AG09319 (cell line): Measurements from ENCODE around the gene CHMP4B.

Experiments
- DNase-seq: peaks from one replicate; pipeline ENCODE4 v3.0.0-alpha.2; 2010; ENCODE audit warnings: low read depth; ENCODE audit errors: extremely low read depth
- CTCF ChIP-seq: IDR thresholded peaks from 2 replicates; pipeline ENCODE4 v1.5.1; 2011; ENCODE audit warnings: low read depth, mild to moderate bottlenecking, inconsistent platforms, low read length, moderate library complexity

The CHMP4B gene

DNA sequence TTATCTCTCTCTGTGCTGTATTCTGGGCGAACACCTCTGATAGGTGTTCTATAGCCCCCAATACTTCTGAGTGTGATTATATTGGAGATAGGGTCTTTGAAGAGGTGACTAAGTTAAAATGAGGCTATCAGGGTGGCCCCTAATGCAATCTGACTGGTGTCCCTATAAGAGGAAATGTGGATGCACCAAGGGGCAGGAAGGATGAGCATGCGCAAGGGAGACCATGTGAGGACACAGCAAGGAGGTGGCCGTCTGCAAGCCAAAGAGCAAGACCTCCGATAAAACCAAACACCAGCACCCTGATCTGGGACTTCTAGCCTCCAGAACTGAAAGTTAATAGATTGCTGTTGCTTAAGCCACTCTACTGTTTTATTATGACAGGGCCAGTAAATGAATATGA, 69.2 kb downstream of the CHMP4B start:
- no peak for TF ChIP-seq CTCF
- no peak for DNase-seq

DNA sequence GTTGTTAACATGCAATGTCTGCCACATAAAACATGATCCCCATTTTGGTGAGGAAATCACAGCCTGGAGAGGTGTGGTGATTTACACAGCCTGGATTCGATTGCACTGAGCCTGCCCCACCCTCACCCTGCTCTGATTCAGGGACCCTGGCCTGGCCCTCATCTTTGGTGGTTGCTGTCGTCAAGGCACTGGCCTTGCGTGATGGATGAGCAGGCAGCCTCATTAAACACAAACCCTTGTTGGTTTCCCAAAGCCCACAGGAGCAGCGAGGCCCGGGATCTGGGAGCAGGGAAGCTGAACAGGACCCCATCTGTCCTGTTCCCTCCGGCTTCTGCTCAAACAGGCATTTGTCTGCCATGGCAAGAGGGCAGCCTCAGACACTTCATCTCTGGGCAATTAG, 70.8 kb downstream of the CHMP4B start:
- TF ChIP-seq CTCF, result no peak

DNA sequence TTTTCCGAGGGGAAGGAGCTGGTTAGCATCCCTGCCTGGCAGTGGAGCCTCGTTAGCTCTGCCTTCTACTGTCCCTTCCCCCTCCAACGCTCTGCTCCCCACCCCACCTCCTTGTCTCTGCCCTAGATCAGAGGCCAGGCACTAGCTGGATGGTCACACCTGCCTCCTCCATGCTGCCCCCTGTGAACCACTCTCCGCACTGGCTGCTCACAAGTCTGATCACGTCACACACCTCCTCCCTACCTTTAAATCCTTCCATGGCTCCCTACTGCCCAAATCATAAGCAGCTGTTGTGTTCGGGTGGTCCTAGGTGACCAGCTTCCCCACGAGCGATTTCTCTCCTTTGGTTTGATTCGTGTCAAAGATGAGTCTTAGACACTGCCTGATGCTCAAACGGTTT, 71.3 kb downstream of the CHMP4B start:
- no peak for TF ChIP-seq CTCF
- no peak for DNase-seq

More for the DNA sequence above, 70.8 kb downstream of the CHMP4B start:
- DNase-seq, result no peak

DNA sequence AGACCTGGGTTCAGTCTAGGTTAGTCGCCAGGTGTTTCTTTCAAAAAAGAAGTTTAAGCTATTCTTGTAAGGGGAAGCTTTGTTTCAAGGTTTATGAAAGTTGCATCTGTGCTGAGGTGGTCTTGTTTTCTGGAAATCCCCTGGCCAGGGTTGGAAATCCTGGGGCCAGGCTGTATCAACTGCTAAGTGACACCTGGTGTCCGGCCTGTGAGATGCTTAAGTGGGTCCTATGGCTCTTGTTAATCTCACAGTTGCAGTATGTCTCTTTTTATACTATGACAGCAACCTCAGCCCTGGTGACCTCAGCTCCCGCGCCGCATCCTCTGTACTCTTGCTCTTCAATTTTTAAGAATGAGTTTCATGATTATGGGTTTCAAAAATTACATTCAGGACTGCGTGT, 72.0 kb downstream of the CHMP4B start:
- no peak for TF ChIP-seq CTCF
- DNase-seq, result no peak

- TF ChIP-seq CTCF, result no peak
- DNase-seq, result no peak
Measured at GRCh38 chr20:33884633-33885032, 73.5 kb downstream of the CHMP4B start.

DNA sequence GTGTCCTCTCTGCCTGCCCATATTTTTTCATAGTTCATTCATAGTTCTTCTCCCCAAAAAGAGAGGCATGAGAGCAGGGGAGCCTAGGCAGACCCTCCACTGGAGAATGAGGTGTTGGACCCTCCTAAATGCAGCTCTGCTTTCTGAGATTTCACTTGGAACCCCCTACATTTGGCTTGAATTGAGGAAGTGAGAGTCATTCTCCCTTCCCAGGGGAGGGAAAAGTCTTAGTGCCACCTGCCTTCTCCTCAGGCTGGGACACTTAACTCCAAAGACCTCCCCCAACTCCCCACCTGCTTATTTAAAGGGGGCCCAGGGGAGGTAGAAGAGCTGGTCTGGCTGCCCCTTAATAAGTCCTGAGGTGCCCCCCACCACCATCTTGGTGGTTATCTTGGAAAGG, 78.2 kb downstream of the CHMP4B start:
- TF ChIP-seq CTCF, result no peak
- no peak for DNase-seq

- DNase-seq, result no peak
- TF ChIP-seq CTCF, result no peak
Measured at GRCh38 chr20:33890557-33890956, 79.4 kb downstream of the CHMP4B start.
